Parathyroid adenoma (tissue), 2 donors: ENCODE measurements around the gene AKAP1.

Experiments
- H2AFZ ChIP-seq: fragments of 300-600 bp; sonication (generic); one replicate; pipeline ENCODE4 v1.7.0; 2017; ENCODE audit warnings: antibody characterized with exemption, mild to moderate bottlenecking
- H3K27ac ChIP-seq: fragments of 300-600 bp; sonication (generic); one replicate; pipeline ENCODE4 v1.7.0; 2017
- H3K27me3 ChIP-seq: fragments of 300-600 bp; sonication (generic); one replicate; pipeline ENCODE4 v1.7.0; 2017; ENCODE audit warnings: low read length; ENCODE audit not compliant: control insufficient read depth, insufficient read depth
- H3K36me3 ChIP-seq: fragments of 300-600 bp; sonication (generic); one replicate; pipeline ENCODE4 v1.7.0; 2017; ENCODE audit warnings: low read length; ENCODE audit not compliant: control insufficient read depth, insufficient read depth
- H3K4me1 ChIP-seq: fragments of 300-600 bp; sonication (generic); one replicate; pipeline ENCODE4 v1.7.0; 2017; ENCODE audit warnings: control low read depth
- H3K4me2 ChIP-seq: fragments of 300-600 bp; sonication (generic); one replicate; pipeline ENCODE4 v1.7.0; 2017; ENCODE audit warnings: low read length
- H3K4me3 ChIP-seq: fragments of 300-600 bp; sonication (generic); one replicate; pipeline ENCODE4 v1.7.0; 2017; ENCODE audit warnings: low read depth, low read length
- H3K79me2 ChIP-seq: fragments of 300-600 bp; sonication (generic); one replicate; pipeline ENCODE4 v1.7.0; 2017; ENCODE audit warnings: control low read depth
- H3K9ac ChIP-seq: fragments of 300-600 bp; sonication (generic); one replicate; pipeline ENCODE4 v1.7.0; 2017; ENCODE audit warnings: mild to moderate bottlenecking
- H3K9me3 ChIP-seq: fragments of 300-600 bp; sonication (generic); one replicate; pipeline ENCODE4 v1.7.0; 2017; ENCODE audit warnings: low read length; ENCODE audit not compliant: control insufficient read depth
- TF ChIP-seq, protein P1 (sequence below): fragments of 300-600 bp; sonication (generic); IDR thresholded peaks from one replicate; pipeline ENCODE4 v1.7.0; 2017; ENCODE audit warnings: antibody characterized with exemption, mild to moderate bottlenecking
- donor health status: primary hyperparathyroidism.

The AKAP1 gene

DNA sequence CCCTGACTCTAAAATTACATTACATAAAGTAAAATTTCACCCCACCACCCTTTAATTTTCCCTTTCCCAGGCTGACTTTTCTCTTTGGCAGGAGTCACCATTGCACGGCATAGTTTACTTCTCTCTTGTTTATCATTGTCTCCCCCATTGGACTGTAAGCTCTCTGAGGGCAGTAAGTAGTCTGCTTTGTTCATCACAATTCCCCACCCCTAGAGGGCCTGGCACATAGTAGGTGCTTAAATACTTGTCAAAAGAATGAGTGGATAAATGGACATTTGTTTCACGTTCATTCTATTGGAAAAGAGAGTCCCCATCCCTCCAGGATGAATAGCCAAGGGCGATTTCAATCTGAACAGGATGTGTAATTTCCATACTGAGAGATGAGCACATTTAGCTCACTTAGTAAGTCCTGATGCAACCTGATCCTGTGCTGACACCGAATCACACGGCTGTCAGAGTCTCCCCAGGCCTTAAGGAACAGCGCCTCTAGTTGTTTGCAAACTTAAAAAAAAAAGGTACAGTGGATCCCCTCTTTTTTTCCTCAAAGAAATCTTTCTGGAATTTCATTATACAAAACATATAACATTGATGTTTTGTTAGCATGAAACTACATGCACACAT lies 54.0 kb downstream of the AKAP1 start:
- peaks cover 15% of the 10 kb centered on the region for H3K4me1 ChIP-seq
- TF ChIP-seq, protein P1, sequence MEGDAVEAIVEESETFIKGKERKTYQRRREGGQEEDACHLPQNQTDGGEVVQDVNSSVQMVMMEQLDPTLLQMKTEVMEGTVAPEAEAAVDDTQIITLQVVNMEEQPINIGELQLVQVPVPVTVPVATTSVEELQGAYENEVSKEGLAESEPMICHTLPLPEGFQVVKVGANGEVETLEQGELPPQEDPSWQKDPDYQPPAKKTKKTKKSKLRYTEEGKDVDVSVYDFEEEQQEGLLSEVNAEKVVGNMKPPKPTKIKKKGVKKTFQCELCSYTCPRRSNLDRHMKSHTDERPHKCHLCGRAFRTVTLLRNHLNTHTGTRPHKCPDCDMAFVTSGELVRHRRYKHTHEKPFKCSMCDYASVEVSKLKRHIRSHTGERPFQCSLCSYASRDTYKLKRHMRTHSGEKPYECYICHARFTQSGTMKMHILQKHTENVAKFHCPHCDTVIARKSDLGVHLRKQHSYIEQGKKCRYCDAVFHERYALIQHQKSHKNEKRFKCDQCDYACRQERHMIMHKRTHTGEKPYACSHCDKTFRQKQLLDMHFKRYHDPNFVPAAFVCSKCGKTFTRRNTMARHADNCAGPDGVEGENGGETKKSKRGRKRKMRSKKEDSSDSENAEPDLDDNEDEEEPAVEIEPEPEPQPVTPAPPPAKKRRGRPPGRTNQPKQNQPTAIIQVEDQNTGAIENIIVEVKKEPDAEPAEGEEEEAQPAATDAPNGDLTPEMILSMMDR, result peak; percentile 33
- peak overlapping the region; percentile 13 for H3K4me3 ChIP-seq
- peak overlapping the region; percentile 13 for H3K27ac ChIP-seq
- H3K79me2 ChIP-seq, result no peaks in the 10 kb centered on the region
- no peak overlapping the region for H3K4me2 ChIP-seq
- no peak overlapping the region for H3K9ac ChIP-seq
- H3K9me3 ChIP-seq, result no peaks in the 10 kb centered on the region
- H3K36me3 ChIP-seq, result no peaks in the 10 kb centered on the region
- no peaks in the 10 kb centered on the region for H3K27me3 ChIP-seq
- no peak overlapping the region for H2AFZ ChIP-seq

GRCh38 chr17:57140316-57140715 lies 55.3 kb downstream of the AKAP1 start:
- TF ChIP-seq, protein P1, result no peak
- peaks cover 21% of the 10 kb centered on the region for H3K4me1 ChIP-seq
- no peak overlapping the region for H2AFZ ChIP-seq
- H3K9me3 ChIP-seq, result no peaks in the 10 kb centered on the region
- no peak overlapping the region for H3K4me3 ChIP-seq
- H3K36me3 ChIP-seq, result no peaks in the 10 kb centered on the region
- H3K9ac ChIP-seq, result no peak overlapping the region
- no peak overlapping the region for H3K4me2 ChIP-seq
- no peaks in the 10 kb centered on the region for H3K27me3 ChIP-seq
- no peak overlapping the region for H3K27ac ChIP-seq
- no peaks in the 10 kb centered on the region for H3K79me2 ChIP-seq

DNA sequence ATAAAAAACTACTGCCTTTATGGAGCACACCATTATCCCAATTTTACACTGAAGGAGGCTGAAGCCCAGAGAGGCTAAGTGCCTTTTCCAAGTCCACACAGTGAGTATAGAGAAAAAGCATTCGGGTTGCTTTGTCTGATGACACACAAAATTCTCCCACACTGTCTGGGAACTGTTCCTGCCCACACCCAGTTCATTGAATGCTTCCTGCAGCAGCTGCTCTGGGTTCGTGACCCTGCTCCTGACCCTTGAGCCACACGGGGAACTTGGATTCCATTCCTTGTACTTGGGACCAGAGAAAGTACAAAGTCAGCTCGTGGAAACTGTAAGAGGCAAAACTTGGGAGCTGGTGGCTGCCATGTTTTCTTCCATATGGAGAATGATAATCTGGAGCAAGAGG lies 57.9 kb downstream of the AKAP1 start:
- Histone ChIP-seq H2AFZ (peak overlapping the region; percentile 4), H3K4me2 (no peak overlapping the region), H3K4me3 (no peak overlapping the region), H3K79me2 (no peaks in the 10 kb centered on the region), H3K36me3 (no peaks in the 10 kb centered on the region), H3K9me3 (no peaks in the 10 kb centered on the region), H3K27me3 (no peaks in the 10 kb centered on the region), H3K9ac (no peak overlapping the region), H3K4me1 (peaks cover 24% of the 10 kb centered on the region), H3K27ac (no peak overlapping the region)
- TF ChIP-seq, protein P1, result no peak

DNA sequence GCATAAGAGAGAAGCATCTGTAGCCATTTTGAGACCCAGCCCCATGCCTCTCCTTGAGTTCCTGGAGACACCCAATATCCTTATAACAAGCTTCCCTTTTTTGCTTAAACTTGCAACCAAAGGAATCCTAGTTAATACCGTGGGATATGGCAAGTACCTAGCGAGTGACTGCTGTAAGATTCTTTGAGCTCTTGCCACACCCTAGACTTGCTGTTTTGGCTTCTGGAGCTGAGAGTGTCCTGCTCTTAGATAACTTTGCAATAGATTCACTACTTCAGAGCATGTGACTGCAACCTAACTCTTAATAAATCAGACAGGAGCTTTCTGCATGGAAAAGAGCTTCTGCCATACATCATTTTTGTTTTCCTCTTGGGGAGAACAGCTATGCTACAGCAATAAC lies 58.3 kb downstream of the AKAP1 start:
- Histone ChIP-seq H3K27ac (no peak overlapping the region), H3K36me3 (no peaks in the 10 kb centered on the region), H3K27me3 (no peaks in the 10 kb centered on the region), H3K79me2 (no peaks in the 10 kb centered on the region), H3K4me2 (no peak overlapping the region), H3K9ac (no peak overlapping the region), H3K4me3 (no peak overlapping the region), H3K4me1 (peaks cover 24% of the 10 kb centered on the region), H2AFZ (peak overlapping the region; percentile 4), H3K9me3 (no peaks in the 10 kb centered on the region)
- TF ChIP-seq, protein P1, result no peak

GRCh38 chr17:57143919-57144318 lies 58.9 kb downstream of the AKAP1 start:
- TF ChIP-seq, protein P1, result no peak
- Histone ChIP-seq H3K27me3 (no peaks in the 10 kb centered on the region), H3K36me3 (no peaks in the 10 kb centered on the region), H2AFZ (no peak overlapping the region), H3K4me2 (no peak overlapping the region), H3K79me2 (no peaks in the 10 kb centered on the region), H3K4me1 (peaks cover 24% of the 10 kb centered on the region), H3K27ac (no peak overlapping the region), H3K9me3 (no peaks in the 10 kb centered on the region), H3K4me3 (no peak overlapping the region), H3K9ac (no peak overlapping the region)
